Islet precursor cell (in vitro differentiated cells): ENCODE data around the gene SMAD4.

Experiments used
- DNase-seq: peaks from one replicate; pipeline ENCODE4 v3.0.0-alpha.2; 2018

The SMAD4 gene

DNA sequence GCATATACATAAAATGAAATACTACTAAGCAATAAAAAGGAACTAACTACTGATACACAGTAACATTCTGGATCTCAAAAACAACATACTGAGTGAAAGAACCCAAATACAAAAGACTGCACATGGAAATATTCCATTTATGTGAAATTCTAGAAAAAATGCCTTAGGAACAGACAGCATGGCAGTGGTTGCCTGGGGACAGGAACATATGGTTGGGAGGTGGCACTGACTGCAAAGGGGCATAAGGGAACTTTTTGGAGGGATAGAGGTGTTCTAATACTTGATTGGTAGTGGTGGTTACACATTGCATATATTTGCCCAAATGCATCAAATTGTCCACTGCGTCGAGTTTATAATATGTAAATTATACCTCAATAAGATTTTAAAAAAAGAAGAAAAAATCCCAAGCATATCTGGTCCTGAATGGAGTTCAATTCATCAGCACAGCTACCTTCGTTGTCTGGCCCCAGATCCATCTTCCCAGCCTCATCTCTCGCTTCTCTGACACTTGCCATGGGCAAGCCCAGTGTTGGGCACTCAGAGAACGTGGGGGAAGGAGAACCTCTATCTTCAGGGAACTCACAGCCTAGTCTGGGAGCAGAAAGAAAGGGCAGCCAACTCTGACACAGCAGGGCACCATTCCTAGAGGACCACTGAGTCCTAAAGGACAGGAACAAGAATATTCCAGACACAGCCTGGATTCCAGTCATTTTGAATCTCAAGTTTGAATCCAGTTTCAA, 8.6 kb upstream of the SMAD4 start:
- no peak for DNase-seq

DNA sequence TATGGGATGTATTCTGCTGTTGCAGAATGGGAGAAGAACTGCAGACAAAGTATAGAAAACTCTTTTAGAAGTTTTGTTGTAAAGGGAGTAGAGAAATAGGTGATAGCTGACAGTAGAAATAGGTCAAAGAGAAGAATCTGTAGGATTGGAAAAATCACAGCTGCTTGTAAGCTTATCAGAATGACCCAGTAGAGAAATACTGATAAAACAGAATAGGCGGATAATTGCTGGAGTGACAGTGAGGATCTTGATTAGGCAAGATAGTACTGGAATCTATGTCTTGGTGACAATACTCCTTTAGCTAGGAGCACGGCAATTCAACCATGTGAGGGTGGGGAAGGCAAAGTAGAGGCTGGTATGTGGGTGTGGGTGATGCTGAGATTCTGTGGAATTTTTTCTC, 4.5 kb upstream of the SMAD4 start:
- DNase-seq: no peak

DNA sequence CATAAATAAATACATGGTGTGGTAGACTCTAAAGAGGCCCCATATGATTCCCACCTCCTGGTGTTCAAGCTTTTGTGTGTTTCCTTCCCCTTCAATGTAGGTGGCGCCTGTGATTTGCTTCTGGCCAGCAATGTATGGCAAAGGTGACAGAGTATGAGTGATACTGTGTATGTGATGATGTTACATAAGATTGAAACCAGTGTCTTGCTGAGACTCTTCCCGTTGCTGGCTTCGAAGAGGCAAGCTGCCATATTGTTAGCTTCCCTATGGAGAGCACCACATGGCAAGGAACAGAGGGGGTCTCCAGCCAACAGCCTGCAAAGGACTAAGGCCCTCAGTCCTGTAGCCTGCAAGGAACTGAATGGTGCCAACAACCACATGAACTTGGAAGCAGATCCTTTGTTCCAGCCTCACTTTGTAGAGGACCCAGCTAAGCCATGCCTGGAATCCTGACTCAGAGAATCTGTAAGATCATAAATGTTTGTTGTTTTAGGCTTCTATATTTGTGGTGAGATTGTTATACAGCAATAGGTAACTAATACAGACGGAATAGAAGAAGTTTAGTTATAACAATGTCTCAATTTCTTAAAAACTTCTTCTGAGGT, 1.7 kb upstream of the SMAD4 start:
- no peak for DNase-seq

DNA sequence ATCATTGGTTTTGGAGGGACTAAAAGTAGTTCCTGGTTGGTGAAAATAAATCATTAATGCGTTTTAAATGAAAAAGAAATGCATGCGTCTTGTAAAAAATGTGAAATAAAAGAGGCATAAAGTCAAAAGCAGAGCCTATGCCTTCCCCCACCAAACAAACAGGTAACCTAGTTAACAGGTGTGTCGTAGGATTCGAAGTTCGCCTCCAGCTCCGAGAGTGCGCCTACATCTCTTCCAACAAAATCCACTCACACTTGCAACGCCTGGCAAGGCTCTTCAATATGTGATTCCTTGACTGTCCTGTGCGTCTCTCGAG, 677 bp upstream of the SMAD4 start:
- no peak for DNase-seq

DNA sequence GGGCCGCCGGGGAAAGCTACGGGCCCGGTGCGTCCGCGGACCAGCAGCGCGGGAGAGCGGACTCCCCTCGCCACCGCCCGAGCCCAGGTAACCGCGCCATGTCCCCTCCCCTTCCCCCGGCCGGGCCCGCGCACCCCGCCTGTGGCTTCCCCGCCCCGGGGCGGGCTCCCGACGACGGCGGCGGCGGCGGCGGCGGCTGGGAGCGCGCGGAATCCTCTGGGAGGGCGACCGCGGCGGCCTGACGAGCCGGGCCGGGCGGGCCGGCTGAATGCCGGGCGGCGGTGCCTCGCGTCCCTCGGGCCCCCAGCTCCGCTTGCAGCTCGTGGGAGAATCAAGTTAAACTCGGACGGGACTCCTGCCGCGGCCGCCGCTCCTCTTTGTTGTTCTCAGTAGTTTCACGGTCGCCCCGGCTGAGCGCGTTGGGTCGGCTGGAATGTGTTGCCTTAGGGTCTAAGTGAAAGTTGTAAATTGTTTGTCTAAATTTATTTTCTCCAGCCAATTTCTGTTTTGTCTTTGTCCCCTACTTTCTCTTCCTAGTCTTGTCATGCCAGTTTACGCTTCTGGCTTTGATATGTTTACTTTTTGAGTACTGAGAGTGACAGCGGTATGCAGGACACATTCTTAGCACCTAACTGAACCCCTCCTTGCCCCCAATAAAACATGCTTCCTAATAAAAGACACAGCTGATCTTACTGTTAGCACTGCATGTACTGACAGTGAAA, 685 bp downstream of the SMAD4 start:
- DNase-seq: peak; percentile 79

DNA sequence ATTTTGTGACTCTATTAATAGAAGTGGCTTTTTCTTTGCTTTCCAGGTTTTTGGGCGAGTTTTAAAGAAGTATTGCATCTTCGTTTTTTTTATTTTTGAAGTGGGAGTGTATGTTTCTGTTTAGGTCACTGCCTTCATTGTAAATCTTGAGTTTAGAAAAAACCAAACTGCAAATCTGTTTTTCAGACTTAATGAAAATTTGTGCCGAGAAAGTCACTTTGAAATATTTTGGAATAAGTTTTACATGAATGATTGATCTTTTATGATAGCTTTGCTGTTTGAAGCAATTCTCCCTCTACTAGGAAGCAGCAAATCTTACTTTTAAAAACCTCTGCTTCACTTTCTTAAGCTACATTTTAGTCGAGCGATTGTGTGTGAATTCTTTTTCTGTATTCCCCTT, 2.2 kb downstream of the SMAD4 start:
- no peak for DNase-seq

DNA sequence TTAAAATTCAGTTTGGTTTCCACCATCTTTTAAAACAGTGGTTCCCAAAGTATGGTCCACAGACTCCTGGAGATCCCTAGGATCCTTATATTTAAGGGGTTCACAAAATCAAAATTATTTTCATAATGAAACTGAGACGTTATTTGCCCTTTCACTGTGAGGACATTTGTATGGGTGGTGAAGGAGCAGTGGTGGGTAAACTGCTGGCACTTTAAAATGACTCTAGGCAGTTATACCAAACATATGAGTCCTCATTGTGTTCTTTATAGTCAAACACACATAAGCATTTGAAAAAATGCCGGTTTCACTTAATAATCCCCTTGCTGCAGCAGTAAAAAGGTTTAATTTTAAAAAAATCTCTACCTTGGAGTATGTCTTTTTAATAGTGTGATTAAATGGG, 7.2 kb downstream of the SMAD4 start:
- no peak for DNase-seq

DNA sequence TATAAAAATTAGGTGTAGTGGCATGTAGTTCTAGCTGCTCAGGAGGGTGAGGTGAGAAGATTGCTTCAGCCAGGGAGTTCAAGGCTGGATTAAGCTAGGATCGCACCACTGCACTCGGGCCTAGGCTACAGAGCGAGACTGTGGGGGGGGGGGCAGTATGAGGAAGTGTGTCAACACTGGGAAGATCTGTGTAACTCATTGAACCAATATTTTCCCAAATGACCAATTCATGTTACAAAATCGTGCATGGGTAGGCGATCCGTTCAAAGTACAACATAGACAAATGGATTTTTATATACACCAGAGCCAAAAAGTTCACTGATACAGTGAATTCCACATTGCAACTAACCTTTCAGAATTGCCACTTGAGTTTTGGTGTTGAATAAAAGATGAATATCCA, 8.1 kb downstream of the SMAD4 start:
- DNase-seq: no peak

DNA sequence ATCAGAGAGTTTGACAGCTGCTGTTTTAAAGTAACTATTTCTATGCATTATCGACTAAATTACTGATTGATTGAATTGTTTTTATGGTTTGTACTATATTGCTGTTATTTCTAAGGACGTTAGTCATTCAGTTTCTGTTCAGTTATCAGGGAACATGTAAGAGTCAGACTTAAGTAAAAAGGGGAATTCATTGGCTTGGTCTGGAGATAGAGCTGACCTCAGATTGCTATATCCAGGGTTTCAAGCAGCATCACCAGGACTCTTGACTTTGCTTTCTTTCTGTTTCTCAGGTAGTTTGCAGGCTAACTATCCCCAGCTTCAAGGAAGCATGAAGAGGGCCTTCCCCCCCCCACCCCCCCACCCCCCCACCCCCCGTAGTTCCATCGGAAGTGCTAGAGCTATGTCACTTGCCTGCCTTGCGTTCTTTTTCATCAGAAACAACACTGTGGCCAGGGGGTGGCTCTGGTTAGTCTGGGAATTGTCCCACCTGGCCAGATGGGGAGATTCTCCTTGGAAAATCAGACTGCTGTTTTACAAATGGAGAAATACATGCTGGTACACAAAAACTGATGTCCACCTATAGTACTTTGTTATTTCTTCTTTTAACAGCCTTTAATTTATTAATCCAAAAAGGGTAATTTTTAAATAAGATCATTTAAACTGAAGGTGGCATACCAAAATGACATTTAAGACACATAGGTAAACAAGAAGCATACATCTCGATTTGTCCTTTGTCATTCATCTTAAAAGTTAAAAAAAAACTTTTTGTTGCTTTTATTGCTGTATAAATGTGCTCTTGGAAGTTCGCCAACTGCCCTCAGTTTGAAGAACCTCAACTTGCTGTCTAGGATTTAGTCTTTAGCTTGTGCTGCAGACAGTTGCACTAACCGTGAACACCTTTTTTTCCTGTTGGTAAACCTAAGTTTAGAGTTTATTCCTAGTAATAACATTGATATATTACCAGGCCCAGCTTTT, 9.4 kb downstream of the SMAD4 start:
- DNase-seq: no peak

DNA sequence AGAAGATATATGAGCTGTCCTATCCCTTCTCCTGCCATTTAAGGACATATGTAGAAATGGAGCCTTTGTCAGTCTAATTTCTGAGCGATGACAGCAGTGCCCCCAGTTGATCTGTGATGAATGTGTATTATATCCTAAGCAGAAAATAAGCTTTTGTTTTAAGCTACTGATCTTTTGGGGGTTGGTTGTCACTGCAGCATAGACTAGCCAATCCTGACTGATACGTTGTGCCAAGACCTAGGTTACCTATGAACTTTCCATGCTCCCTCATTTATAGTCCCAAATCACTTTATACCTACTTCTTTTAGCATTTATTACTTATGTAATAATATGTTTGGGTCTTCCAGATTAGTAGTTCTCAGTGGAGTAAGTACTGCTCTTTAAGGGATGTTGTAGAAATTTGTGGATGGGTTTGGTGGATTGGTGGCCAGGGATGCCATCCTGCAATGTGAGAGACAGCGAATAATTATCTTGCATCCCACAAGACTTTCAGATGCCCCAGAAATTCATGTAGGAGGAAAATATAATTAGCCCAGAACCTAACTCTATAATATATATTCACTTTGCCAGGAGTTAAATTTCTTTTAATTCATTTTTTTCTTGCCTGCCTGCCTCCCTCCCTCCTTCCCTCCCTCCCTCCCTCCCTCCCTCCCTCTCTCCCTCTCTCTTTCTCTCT, 11.8 kb downstream of the SMAD4 start:
- DNase-seq: no peak

DNA sequence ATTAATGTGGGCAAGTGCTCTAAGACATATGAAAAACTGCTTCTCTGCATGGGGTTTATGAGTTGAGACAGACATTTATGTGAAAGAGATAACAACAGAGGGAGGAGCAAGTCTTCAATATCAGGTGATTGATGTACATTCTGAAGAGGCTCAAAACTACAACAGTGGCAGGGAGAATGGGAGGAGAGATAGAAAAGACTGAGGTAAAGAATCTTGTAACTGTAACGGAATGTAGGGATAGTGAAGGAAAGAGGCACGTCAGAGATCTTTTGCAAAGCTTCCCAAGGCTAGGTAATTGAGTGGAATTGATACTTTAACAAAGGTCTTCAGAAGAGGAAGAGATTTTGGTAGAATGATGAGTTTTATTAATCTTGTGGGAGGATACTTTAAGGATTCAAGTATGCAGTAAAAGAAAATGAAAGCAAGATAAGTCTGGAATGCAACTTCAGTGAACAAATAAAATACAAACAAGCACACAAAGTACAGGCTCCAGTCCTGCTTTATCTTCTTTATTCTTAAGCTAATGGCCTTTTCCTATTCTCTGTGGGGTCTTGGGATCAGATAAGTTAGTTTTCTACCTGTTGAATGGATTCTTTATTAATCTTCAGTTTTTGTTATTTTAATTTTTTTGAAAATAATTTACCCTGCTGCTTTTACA, 15.0 kb downstream of the SMAD4 start:
- DNase-seq: no peak

DNA sequence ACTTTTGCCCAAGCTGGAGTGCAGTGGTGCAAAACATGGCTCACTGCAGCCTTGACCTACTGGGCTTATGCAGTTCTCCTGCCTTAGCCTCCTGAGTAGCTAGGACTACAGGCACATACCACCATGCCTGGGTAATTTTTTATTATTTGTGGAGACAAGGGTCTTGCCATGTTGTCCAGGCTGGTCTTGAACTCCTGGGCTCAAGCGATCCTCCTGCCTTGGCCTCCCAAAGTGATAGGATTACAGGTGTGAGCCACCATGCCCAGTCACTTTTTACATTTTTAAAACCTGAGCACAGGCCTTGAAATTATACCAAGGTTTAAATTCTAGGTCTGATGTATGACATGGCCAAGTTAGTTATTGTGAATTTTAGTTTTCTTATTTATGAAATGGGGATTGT, 18.2 kb downstream of the SMAD4 start:
- DNase-seq: no peak

DNA sequence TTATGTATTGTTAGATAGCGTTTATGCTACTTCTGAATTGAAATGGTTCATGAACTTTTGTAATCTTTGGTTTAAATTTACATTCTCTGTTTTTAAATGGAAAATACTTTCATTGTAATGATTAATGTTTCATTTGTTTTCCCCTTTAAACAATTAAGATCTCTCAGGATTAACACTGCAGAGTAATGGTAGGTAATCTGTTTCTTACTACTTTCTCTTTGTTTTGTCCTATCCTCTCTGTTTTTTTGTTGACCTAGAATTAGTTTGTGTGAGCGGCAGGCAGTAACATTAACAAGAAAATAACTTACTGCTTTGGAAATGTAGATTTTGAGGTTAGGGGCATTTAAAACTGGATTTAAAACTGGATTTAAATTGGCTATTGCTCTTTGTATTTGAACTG, 19.1 kb downstream of the SMAD4 start:
- DNase-seq: no peak

DNA sequence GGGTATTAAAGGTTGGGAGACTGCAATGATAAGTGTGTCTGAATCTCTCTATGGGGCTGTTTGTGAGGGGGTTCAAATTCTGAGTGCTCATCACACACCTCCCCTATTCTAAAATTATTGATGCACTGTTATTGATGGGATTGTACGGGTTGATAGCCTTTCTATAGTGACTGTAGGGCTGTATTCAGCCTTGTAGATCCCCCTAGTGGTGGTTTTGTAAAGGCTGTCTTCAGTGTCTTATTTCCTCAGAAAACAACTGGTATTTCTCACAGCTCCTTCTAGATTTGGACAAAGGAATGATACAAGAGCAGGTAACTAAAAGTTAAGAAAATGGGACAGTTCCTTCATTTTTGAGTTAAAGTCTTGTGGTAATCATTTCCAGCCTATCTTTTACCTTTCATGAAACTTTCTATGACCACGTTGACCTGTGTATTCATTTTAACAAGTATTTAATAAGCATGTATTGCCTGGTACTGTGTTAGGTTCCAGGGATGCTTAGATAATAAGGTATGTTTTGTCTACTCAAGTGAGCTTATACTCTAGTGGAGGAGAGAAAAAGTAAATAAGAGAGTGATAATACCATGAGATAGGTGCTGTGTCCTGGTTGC, 21.2 kb downstream of the SMAD4 start:
- no peak for DNase-seq

DNA sequence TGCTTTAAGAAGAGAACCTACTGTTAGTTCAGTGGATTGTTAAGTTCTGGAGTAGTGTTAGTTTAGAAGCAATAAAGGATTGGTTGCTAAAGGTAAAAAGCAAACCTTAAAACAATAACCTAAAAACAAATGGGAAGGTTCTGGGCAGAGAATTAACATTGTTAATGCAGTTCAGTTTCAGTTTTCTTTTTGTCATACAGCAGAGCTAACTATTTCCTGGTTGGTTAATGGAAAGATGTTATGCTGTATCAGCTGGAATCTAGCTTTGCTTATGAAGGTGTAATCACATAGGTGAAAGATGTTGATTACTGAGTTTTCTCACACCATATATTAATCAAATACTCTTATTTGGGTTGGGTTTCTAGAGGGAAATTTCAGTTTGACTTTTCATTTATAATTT, 23.8 kb downstream of the SMAD4 start:
- DNase-seq: no peak

DNA sequence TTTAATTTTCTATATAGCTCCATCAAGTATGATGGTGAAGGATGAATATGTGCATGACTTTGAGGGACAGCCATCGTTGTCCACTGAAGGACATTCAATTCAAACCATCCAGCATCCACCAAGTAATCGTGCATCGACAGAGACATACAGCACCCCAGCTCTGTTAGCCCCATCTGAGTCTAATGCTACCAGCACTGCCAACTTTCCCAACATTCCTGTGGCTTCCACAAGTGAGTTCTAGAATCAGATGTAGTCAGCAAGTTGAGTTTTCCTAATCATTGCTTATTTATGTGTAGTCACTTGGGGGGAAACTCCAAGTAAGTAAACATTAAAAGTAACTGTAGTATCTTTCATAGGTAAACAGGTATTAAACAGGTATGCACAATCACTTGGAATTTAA, 24.8 kb downstream of the SMAD4 start:
- no peak for DNase-seq

DNA sequence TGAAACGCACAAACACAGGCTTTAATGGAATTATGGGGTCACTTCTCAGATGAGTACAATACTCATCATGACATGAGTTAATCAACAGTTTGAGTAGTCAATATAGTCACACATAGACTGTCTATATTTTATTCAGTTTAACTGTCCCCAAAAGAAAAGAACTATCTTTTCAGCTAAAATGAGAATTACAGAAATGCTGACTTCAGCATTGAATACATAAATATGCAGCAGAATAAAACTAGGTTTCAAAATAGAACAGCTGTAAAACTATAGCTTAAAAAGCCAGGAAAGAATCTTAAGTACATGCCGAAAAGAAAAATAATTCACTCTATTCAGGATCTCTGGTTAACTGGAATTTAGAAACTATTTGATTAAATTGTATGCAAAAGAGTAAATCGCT, 30.0 kb downstream of the SMAD4 start:
- DNase-seq: no peak

DNA sequence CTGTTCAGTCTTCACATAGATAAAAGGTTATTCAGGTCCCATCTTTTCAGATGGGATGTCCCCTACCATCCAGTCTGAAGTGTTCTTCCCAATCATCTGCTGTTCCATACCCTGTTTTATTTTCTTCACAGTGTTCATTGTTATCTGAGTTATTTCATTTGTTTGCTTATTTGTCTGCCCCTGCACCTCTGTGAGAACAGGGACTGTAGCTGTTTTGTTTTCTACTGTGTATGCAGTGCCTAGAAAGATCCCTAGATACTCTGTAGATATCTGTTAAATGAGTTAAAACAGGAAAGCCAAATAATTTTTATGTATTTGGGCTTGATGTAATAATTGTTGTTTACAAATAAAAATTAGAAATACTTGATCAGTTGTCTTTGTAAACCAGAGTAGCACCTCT, 34.2 kb downstream of the SMAD4 start:
- no peak for DNase-seq

DNA sequence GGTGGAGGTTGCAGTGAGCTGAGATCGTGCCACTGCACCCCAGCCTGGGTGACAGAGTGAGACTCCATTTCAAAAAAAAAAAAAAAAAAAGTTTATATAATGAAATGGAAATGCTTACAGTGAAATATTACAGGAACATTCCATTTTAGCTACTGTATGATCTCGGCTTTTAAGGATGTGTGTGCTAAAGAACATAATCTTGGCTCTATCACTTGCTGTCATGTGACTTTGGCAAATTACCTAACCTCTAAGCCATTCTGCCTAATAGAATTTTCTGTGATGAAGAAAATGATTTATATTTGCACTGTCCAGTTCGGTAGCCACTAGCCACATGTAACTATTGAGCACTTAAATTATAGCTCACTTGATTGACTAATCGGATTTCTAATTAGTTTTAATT, 36.3 kb downstream of the SMAD4 start:
- no peak for DNase-seq

DNA sequence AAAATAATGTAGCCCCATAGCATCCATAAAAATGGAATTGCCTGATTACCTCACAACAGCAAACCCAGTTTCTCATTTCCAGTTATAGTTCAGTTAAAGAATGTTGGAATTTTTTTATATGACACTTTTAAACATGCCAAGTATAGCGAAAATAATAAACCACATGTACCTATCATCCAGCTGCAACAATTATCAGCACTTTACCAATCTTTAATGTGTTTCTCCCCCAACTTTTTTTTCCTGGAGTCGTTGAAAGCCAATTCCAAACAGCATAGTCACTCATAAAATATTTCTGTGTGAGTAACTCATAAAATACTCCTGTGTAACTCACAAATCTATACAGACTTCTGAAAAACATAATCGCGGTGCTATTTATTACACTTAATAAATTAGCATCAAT, 38.1 kb downstream of the SMAD4 start:
- no peak for DNase-seq

DNA sequence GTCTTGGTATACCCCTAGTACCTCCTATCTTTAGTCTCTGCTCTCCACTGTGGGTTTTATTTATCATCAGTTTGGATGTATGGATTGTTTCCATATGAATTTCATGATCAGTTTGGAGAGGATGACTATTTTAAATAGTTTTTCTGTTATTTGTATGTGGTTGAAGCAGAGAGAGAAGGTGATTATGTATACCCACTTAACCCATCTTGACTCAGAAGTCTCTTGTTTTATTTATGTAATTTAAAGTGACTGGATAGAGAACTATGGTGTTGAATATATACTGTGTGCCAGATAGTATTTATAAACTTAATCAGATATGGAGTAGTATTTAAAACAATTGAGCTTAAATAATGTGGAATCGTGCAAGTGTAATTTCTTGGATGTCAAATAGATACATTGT, 39.9 kb downstream of the SMAD4 start:
- no peak for DNase-seq

DNA sequence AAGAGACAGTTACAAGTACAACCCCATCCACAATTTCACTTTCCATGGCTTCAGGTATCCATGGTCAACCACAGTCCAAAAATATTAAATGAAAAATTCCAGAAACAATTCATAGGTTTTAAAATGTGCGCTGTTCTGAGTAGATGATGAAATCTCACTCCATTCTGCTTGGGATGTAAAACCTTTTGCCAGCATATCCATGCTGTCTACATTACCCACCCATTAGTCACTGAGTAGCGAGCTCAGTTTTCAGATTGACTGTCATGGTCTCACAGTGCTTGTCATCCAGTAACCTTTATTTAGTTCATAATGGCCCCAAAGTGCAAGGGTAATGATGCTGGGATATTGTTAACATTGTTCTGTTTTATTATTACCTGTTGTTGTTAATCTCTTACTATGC, 40.5 kb downstream of the SMAD4 start:
- DNase-seq: peak; percentile 55
